Tongue (tissue), 1 donor: ENCODE measurements around the gene SLC12A5. TPM values are rescaled to one million over a fixed set of nuclear protein-coding genes. Genes with fewer than 3 reads are reported as not detected.

ENCODE experiments used
- total RNA-seq: library from RNA; depleted of rRNA; stranded (reverse); fragments of >200 nt; gene quantifications from one replicate; pipeline ENCODE4 v1.2.3, GENCODE V29; 2014

SLC12A5 gene
- total RNA-seq, 1 donor from 2014 or later, result 0.21 TPM

Other genes with a start within 250 kb of the SLC12A5 start
- not detected for gene WFDC3, start 237.3 kb upstream of the SLC12A5 start, total RNA-seq
- 16.9 TPM for gene DNTTIP1, start 237.3 kb upstream of the SLC12A5 start, total RNA-seq
- 13.8 TPM for gene UBE2C, start 216.6 kb upstream of the SLC12A5 start, total RNA-seq
- gene TNNC2, start 201.9 kb upstream of the SLC12A5 start, total RNA-seq, result 2,441 TPM
- 67.3 TPM for gene SNX21, start 195.4 kb upstream of the SLC12A5 start, total RNA-seq
- 27.7 TPM for gene ACOT8, start 171.8 kb upstream of the SLC12A5 start, total RNA-seq
- gene ZSWIM3, start 171.6 kb upstream of the SLC12A5 start, total RNA-seq, result 5.2 TPM
- gene ZSWIM1, start 148.0 kb upstream of the SLC12A5 start, total RNA-seq, result 3.3 TPM
- gene SPATA25, start 141.6 kb upstream of the SLC12A5 start, total RNA-seq, result 6.4 TPM
- 16.0 TPM for gene NEURL2, start 138.0 kb upstream of the SLC12A5 start, total RNA-seq
- 32.6 TPM for gene CTSA, start 137.9 kb upstream of the SLC12A5 start, total RNA-seq
- 14.0 TPM for gene PLTP, start 117.1 kb upstream of the SLC12A5 start, total RNA-seq
- gene PCIF1, start 94.5 kb upstream of the SLC12A5 start, total RNA-seq, result 18.0 TPM
- gene ZNF335, start 57.0 kb upstream of the SLC12A5 start, total RNA-seq, result 14.4 TPM
- gene MMP9, start 20.3 kb upstream of the SLC12A5 start, total RNA-seq, result 1.9 TPM
- gene NCOA5, start 60.7 kb downstream of the SLC12A5 start, total RNA-seq, result 32.4 TPM
- 3.3 TPM for gene CD40, start 89.1 kb downstream of the SLC12A5 start, total RNA-seq